Osteoblast (primary cell): ENCODE data around the gene PKP2. TPM values are rescaled to one million over a fixed set of nuclear protein-coding genes. Genes with fewer than 3 reads are reported as not detected.
"Not testable (repeated sequence)": the region's sequence is repeated elsewhere in the genome, so short reads cannot be mapped to it uniquely, and the experiment has no call there.

Experiments used
- DNase-seq: peaks from one replicate; pipeline ENCODE4 v3.0.0; 2011; ENCODE audit warnings: low spot score, mixed read lengths; ENCODE audit not compliant: insufficient read length; ENCODE audit errors: missing footprints
- H2AFZ ChIP-seq: 2 replicates; pipeline ENCODE4 v1.6.0; 2011; ENCODE audit warnings: mild to moderate bottlenecking, low read length
- H3K27ac ChIP-seq: 2 replicates; pipeline ENCODE4 v1.5.1; 2011; ENCODE audit warnings: mild to moderate bottlenecking, low read depth, low read length, moderate library complexity
- H3K27me3 ChIP-seq: 2 replicates; pipeline ENCODE4 v1.6.0; 2012; ENCODE audit warnings: mild to moderate bottlenecking, control low read depth, inconsistent platforms, low read length, moderate library complexity; ENCODE audit not compliant: insufficient read depth
- H3K36me3 ChIP-seq: 2 replicates; pipeline ENCODE4 v1.5.1; 2011; ENCODE audit warnings: mild to moderate bottlenecking, low read length, control low read depth, moderate library complexity; ENCODE audit not compliant: insufficient read depth
- H3K4me1 ChIP-seq: 2 replicates; pipeline ENCODE4 v1.5.1; 2011; ENCODE audit warnings: mild to moderate bottlenecking, low read length, control low read depth, moderate library complexity; ENCODE audit not compliant: insufficient read depth
- H3K4me2 ChIP-seq: 2 replicates; pipeline ENCODE4 v1.6.0; 2011; ENCODE audit warnings: mild to moderate bottlenecking, low read length; ENCODE audit not compliant: insufficient read depth
- H3K4me3 ChIP-seq: fragments of 200-600 bp; sonication (generic); 3 replicates; pipeline ENCODE4 v1.5.1; 2012; ENCODE audit warnings: mild to moderate bottlenecking, low read length, inconsistent platforms; ENCODE audit not compliant: insufficient read depth
- H3K79me2 ChIP-seq: 2 replicates; pipeline ENCODE4 v1.6.0; 2012; ENCODE audit warnings: mild to moderate bottlenecking, low read length, control low read depth, inconsistent platforms; ENCODE audit not compliant: insufficient read depth
- H3K9me3 ChIP-seq: 2 replicates; pipeline ENCODE4 v1.5.1; 2011; ENCODE audit warnings: low read depth, low read length, control low read depth
- H4K20me1 ChIP-seq: 2 replicates; pipeline ENCODE4 v1.6.0; 2012; ENCODE audit warnings: mild to moderate bottlenecking, low read length, control low read depth; ENCODE audit not compliant: insufficient read depth
- total RNA-seq: library from RNA; depleted of rRNA; stranded (reverse); fragments of >200 nt; gene quantifications from 2 replicates; pipeline ENCODE4 v1.2.3, GENCODE V29; 2012
- TF ChIP-seq, protein P1 (sequence below): IDR thresholded peaks from 2 replicates; pipeline ENCODE4 v1.5.1; 2011; ENCODE audit warnings: mild to moderate bottlenecking, low read depth, low read length, moderate library complexity; ENCODE audit errors: extremely low read depth

PKP2 gene
- total RNA-seq, 1 donor, result under 0.01 TPM

DNA sequence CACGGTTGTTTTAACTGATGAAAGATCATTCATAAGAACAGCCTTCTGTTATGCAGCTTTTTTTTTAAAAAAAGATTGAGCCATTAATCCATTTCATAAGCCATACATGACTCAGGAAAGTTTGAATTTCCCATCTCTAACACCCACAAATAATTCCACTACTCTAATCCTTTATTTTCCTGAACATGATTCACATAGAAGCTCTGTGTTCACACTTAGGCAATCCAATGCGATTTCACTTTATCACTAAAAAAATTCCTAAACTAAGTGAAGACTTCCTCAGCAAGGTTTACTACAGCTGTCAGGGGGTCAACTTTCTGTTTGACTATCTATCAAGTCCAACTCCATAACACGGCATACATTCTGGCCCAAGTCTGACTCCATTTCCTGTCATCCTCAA lies 25.9 kb downstream of the PKP2 start:
- Histone ChIP-seq H3K79me2 (no peaks in the 10 kb centered on the region), H3K27ac (no peak overlapping the region), H3K4me3 (no peak overlapping the region), H3K27me3 (no peaks in the 10 kb centered on the region), H3K36me3 (no peaks in the 10 kb centered on the region), H3K4me2 (no peak overlapping the region), H4K20me1 (no peaks in the 10 kb centered on the region), H3K4me1 (no peaks in the 10 kb centered on the region), H3K9me3 (no peaks in the 10 kb centered on the region), H2AFZ (no peak overlapping the region)
- no peak for DNase-seq
- TF ChIP-seq, protein P1, sequence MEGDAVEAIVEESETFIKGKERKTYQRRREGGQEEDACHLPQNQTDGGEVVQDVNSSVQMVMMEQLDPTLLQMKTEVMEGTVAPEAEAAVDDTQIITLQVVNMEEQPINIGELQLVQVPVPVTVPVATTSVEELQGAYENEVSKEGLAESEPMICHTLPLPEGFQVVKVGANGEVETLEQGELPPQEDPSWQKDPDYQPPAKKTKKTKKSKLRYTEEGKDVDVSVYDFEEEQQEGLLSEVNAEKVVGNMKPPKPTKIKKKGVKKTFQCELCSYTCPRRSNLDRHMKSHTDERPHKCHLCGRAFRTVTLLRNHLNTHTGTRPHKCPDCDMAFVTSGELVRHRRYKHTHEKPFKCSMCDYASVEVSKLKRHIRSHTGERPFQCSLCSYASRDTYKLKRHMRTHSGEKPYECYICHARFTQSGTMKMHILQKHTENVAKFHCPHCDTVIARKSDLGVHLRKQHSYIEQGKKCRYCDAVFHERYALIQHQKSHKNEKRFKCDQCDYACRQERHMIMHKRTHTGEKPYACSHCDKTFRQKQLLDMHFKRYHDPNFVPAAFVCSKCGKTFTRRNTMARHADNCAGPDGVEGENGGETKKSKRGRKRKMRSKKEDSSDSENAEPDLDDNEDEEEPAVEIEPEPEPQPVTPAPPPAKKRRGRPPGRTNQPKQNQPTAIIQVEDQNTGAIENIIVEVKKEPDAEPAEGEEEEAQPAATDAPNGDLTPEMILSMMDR, result no peak

DNA sequence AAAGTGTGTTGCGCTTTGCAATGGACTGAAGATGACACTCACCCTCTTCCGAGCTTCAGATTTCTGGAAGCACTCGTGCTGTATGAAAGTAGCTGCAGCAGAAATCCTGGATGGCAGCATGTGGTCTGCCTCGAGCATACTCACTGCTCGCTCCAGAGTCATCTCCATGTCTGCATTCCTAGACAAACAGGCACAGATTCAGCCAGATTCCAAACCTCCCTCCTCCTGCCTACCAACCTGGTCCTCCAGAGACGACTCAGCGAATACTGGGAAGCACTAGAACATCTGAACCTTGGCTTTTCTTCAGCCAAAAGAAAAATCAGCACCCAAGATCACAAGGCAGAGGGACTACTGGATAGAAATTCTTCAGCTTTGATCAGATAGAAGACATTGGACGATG lies 27.7 kb downstream of the PKP2 start:
- no peaks in the 10 kb centered on the region for H4K20me1 ChIP-seq
- H3K36me3 ChIP-seq, result no peaks in the 10 kb centered on the region
- no peak overlapping the region for H2AFZ ChIP-seq
- no peaks in the 10 kb centered on the region for H3K27me3 ChIP-seq
- no peaks in the 10 kb centered on the region for H3K79me2 ChIP-seq
- no peaks in the 10 kb centered on the region for H3K4me1 ChIP-seq
- no peak overlapping the region for H3K4me2 ChIP-seq
- TF ChIP-seq, protein P1, result no peak
- H3K4me3 ChIP-seq, result no peak overlapping the region
- H3K27ac ChIP-seq, result no peak overlapping the region
- H3K9me3 ChIP-seq, result no peaks in the 10 kb centered on the region
- DNase-seq, result no peak

DNA sequence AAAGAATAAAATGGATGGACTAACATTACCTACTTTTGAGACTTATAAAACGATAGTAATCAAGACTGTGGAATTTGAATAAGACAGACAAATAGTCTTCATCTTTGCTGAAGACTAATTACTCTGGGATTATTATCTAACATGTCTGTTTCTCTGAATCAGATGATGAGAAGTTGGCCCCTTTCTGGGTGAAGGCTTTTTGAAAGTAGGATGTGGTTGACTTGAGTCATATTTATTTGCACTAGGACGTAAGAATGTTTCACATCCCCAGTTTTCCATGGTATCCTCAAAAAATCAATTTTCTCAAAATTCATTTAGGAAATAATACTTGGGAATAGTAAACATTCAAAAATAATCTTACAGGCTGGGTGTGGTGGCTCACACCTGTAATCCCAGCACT lies 31.8 kb downstream of the PKP2 start:
- Histone ChIP-seq H4K20me1 (no peaks in the 10 kb centered on the region), H3K4me3 (no peak overlapping the region), H3K27ac (no peak overlapping the region), H3K79me2 (no peaks in the 10 kb centered on the region), H3K4me2 (no peak overlapping the region), H3K36me3 (no peaks in the 10 kb centered on the region), H3K27me3 (no peaks in the 10 kb centered on the region), H3K4me1 (no peaks in the 10 kb centered on the region), H2AFZ (no peak overlapping the region), H3K9me3 (no peaks in the 10 kb centered on the region)
- TF ChIP-seq, protein P1, result no peak
- DNase-seq, result no peak

DNA sequence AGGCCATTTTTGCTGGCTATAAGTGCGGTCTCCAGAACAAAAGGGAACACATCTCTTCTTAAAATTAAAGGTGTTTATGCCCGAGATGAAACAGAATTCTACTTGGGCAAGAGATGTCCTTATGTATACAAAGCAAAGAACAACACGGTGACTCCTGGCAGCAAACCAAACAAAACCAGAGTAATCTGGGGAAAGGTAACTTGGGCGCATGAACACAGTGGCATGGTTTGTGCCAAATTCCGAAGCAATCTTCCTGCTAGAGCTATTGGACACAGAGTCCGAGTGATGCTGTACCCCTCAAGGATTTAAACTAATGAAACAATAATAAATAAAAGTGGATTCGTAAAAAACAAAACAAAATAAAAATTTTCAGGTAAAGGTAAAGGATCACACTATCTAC lies 33.4 kb downstream of the PKP2 start:
- TF ChIP-seq, protein P1, result no peak
- Histone ChIP-seq H3K9me3 (no peaks in the 10 kb centered on the region), H2AFZ (no peak overlapping the region), H3K4me3 (no peak overlapping the region), H4K20me1 (no peaks in the 10 kb centered on the region), H3K27ac (no peak overlapping the region), H3K36me3 (no peaks in the 10 kb centered on the region), H3K4me1 (no peaks in the 10 kb centered on the region), H3K4me2 (no peak overlapping the region), H3K79me2 (no peaks in the 10 kb centered on the region), H3K27me3 (no peaks in the 10 kb centered on the region)
- DNase-seq, result no peak

DNA sequence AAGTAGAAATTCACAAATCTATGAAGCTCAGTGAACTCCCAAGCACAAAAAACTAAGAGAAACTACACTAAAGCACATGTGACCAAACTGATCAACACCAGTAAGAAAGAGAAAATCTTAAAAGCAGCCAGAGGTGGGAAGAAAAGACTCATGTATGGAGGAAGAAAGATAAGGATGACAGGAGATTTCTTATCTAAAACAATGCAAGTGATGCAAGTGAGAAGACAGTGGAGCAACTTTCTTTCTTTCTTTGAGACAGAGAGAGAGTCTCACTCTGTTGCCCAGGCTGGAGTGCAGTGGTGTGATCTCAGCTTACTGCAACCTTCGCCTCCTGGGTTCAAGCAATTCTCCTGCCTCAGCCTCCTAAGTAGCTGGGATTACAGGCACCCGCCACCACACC lies 34.9 kb downstream of the PKP2 start:
- not testable (repeated sequence) for H3K27ac ChIP-seq, H2AFZ ChIP-seq, DNase-seq, H3K27me3 ChIP-seq, H3K4me2 ChIP-seq, H4K20me1 ChIP-seq, H3K79me2 ChIP-seq, H3K4me3 ChIP-seq, H3K9me3 ChIP-seq, H3K4me1 ChIP-seq, H3K36me3 ChIP-seq
